ENCODE results near the gene KRT86.

KRT86 gene

GRCh38 chr12:52291267-52291935, 17.0 kb downstream of the KRT86 start, which contains the start of gene KRT81:
Gene KRT81, minus strand, starts transcription at chr12:52291534. Its CDS starts 69 bp downstream, at chr12:52291465.
- TF ChIP-seq, protein P1, sequence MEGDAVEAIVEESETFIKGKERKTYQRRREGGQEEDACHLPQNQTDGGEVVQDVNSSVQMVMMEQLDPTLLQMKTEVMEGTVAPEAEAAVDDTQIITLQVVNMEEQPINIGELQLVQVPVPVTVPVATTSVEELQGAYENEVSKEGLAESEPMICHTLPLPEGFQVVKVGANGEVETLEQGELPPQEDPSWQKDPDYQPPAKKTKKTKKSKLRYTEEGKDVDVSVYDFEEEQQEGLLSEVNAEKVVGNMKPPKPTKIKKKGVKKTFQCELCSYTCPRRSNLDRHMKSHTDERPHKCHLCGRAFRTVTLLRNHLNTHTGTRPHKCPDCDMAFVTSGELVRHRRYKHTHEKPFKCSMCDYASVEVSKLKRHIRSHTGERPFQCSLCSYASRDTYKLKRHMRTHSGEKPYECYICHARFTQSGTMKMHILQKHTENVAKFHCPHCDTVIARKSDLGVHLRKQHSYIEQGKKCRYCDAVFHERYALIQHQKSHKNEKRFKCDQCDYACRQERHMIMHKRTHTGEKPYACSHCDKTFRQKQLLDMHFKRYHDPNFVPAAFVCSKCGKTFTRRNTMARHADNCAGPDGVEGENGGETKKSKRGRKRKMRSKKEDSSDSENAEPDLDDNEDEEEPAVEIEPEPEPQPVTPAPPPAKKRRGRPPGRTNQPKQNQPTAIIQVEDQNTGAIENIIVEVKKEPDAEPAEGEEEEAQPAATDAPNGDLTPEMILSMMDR (IDR thresholded peaks at IDR 0.05; ENCODE audit: low read depth, low read length, missing control alignments): no peak
- no peak within 1 kb of the TSS for H3K4me3 ChIP-seq (ENCODE audit: low read depth, low read length)
- DNase-seq (ENCODE audit: low read depth): no peak

DNA sequence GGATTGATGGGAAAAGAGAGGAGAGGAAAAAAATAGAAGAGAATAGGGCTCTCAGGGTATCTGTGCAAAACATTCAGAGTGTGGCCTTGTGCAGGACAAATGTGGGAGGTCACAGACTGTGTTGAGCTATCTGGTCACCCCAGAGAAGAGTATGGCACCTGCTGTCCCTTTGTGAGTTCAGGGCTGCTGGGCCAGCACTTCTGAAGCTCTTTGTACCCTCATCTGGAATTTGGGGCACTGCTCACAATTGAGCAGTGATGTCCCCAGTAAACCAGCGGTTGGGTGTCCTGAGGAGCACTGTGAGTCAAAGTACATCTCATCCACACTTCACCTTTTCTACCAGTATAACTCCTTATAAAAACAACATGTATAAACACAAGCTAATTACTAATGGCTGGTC, 19.5 kb downstream of the KRT86 start:
- no peak for DNase-seq (ENCODE audit: low read depth)
- TF ChIP-seq, protein P1 (IDR thresholded peaks at IDR 0.05; ENCODE audit: low read depth, low read length, missing control alignments): no peak
- no peak overlapping the region for H3K4me3 ChIP-seq (ENCODE audit: low read depth, low read length)

- no peak for DNase-seq (ENCODE audit: low read depth)
- H3K4me3 ChIP-seq (ENCODE audit: low read depth, low read length): no peak overlapping the region
- TF ChIP-seq, protein P1 (IDR thresholded peaks at IDR 0.05; ENCODE audit: low read depth, low read length, missing control alignments): no peak
These were observed 20.4 kb downstream of the KRT86 start for GRCh38 chr12:52294803-52295202.

- DNase-seq (ENCODE audit: low read depth): no peak
- H3K4me3 ChIP-seq (ENCODE audit: low read depth, low read length): no peak overlapping the region
- TF ChIP-seq, protein P1 (IDR thresholded peaks at IDR 0.05; ENCODE audit: low read depth, low read length, missing control alignments): no peak
These were observed 21.2 kb downstream of the KRT86 start for GRCh38 chr12:52295663-52296062.

- TF ChIP-seq, protein P1 (IDR thresholded peaks at IDR 0.05; ENCODE audit: low read depth, low read length, missing control alignments): no peak
- no peak for DNase-seq (ENCODE audit: low read depth)
- no peak overlapping the region for H3K4me3 ChIP-seq (ENCODE audit: low read depth, low read length)
These were observed 22.2 kb downstream of the KRT86 start for GRCh38 chr12:52296572-52297215.

- DNase-seq (ENCODE audit: low read depth): no peak
- H3K4me3 ChIP-seq (ENCODE audit: low read depth, low read length): no peak overlapping the region
- TF ChIP-seq, protein P1 (IDR thresholded peaks at IDR 0.05; ENCODE audit: low read depth, low read length, missing control alignments): no peak
These were observed 24.3 kb downstream of the KRT86 start for GRCh38 chr12:52298677-52299190.
